Measurements from ENCODE around the gene MYO5B. TPM values are rescaled to one million over a fixed set of nuclear protein-coding genes. Genes with fewer than 3 reads are reported as not detected.

Gene MYO5B
- total RNA-seq, 4 donors from 2014 or later = 2.0 to 13.9 (median 5.3) TPM

DNA sequence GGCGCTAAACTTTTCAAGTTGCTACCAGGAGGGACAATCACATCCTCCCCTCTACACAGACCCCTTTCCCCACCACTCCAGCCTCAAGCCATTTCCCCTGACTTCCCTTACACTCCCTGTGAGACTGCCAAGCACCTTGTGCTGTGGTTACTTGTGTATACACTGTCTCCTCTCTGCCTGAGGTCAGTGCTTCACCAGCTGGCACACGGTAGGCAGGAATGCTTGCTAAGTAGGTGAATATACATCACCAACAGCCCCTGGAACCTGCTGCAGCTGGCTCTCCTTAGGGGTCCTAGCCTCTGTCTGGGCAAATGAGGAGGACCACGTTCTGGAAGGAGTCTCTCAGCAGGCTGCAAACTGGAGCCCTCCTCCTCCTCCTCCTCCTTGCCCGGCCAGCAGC is 343.3 kb downstream of the MYO5B start:
- Histone ChIP-seq H3K4me3 (no peak overlapping the region), H3K27me3 (peaks cover 0 to 57% (median 0%) of the 10 kb centered on the region in 4 donors), H3K27ac (replicated peaks in 1 of 4) (no peak overlapping the region), H3K36me3 (no peaks in the 10 kb centered on the region), H3K9me3 (no peaks in the 10 kb centered on the region), H3K4me1 (peaks cover 6 to 9% (median 7%) of the 10 kb centered on the region in 4 donors)
- WGBS = 79% methylated on average over 4 of the region's 4 CpGs
- TF ChIP-seq POLR2A (IDR thresholded peaks at IDR 0.05; ENCODE audit: low read depth) (no peak), EP300 (IDR thresholded peaks at IDR 0.05) (no peak), POLR2AphosphoS5 (IDR thresholded peaks at IDR 0.05) (no peak)
- TF ChIP-seq, protein P1, sequence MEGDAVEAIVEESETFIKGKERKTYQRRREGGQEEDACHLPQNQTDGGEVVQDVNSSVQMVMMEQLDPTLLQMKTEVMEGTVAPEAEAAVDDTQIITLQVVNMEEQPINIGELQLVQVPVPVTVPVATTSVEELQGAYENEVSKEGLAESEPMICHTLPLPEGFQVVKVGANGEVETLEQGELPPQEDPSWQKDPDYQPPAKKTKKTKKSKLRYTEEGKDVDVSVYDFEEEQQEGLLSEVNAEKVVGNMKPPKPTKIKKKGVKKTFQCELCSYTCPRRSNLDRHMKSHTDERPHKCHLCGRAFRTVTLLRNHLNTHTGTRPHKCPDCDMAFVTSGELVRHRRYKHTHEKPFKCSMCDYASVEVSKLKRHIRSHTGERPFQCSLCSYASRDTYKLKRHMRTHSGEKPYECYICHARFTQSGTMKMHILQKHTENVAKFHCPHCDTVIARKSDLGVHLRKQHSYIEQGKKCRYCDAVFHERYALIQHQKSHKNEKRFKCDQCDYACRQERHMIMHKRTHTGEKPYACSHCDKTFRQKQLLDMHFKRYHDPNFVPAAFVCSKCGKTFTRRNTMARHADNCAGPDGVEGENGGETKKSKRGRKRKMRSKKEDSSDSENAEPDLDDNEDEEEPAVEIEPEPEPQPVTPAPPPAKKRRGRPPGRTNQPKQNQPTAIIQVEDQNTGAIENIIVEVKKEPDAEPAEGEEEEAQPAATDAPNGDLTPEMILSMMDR (IDR thresholded peaks at IDR 0.05) = no peak
- no peak for DNase-seq (ENCODE audit: extremely low spot score)
- intact Hi-C loops (cut with DNase I) = no loop called here

DNA sequence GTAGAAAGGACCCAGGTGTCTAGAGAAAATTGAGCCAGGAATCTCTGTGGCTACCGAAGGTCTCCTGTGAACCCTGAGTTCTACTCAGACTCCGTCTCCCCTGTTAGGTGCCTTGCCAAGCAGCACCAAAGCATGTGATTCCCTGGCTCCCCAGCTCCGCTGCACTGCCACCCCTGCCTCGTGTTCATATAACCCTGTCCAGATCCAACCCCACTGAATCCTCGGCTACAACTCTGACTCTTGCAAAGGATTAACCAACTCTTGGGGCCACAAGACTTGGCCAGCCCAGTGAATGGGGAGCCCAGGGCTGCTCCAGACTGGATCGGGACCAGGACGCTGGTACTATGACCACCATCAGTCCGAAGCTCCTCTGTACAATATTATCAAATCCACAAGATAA is 344.3 kb downstream of the MYO5B start:
- H3K27me3 ChIP-seq = peaks cover 0 to 67% (median 0%) of the 10 kb centered on the region in 4 donors
- intact Hi-C loops (cut with DNase I) = no loop called here
- peaks cover 7 to 19% (median 17%) of the 10 kb centered on the region in 4 donors for H3K4me1 ChIP-seq
- no peak overlapping the region for H3K4me3 ChIP-seq
- H3K27ac ChIP-seq (replicated peaks in 1 of 4) = no peak overlapping the region
- H3K36me3 ChIP-seq = no peaks in the 10 kb centered on the region
- WGBS = 95% methylated on average over 8 of the region's 8 CpGs
- no peak for DNase-seq (ENCODE audit: extremely low spot score)
- TF ChIP-seq, protein P1 (IDR thresholded peaks at IDR 0.05) = no peak
- TF ChIP-seq POLR2A (IDR thresholded peaks at IDR 0.05; ENCODE audit: low read depth) (no peak), POLR2AphosphoS5 (IDR thresholded peaks at IDR 0.05) (no peak), EP300 (IDR thresholded peaks at IDR 0.05) (no peak)
- H3K9me3 ChIP-seq = no peaks in the 10 kb centered on the region

DNA sequence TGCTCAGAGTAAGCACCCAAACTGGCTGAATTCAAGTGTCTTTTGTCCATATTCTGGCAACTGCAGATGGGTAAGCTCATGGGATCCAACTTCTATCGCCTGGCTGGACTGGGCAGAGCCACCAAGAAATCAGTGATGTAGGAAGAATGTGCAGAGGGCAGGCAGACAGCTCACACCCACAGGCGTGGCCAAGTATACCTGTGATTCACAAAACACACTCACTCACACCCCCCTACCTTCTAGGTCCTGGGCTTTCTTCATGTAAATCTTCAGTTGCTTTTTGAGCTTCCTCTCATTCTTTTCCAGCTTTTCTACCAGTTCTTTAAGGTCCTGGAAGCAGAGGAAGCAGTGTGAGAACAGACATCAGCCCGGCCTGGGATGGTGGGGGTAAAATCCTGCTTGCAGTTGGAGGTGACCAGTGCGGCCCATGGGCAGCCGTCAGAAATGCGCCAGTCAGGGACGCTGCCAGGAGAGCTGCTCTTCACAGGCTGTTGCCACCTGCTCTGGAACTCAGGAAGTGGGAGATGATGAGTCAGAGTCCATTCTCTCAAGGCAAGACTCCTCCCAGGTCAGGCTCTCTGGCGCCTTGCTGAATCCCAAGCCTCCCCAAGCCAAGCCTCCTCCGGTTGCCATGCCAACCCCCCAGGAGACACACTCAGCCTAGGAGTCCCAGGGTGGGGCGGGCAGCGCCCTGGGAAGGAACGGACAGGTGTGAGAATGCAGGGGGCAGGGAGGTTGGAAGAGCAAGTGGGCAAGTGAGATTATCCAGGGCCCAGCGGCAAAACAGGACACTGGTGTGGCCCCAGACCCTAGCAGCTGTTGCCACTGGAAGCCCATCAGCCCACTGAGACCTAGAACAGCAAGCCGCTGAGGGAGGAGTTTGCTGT is 345.4 kb downstream of the MYO5B start:
- Histone ChIP-seq H3K4me1 (peaks cover 7 to 21% (median 19%) of the 10 kb centered on the region in 4 donors), H3K4me3 (no peak overlapping the region), H3K9me3 (no peaks in the 10 kb centered on the region), H3K27ac (replicated peaks in 1 of 4) (no peak overlapping the region), H3K36me3 (no peaks in the 10 kb centered on the region), H3K27me3 (peaks cover 0 to 72% (median 0%) of the 10 kb centered on the region in 4 donors)
- no peak for DNase-seq (ENCODE audit: extremely low spot score)
- intact Hi-C loops (cut with DNase I) = no loop called here
- WGBS = 55% methylated on average over 10 of the region's 14 CpGs
- no peak for TF ChIP-seq POLR2A (IDR thresholded peaks at IDR 0.05; ENCODE audit: low read depth)
- no peak for TF ChIP-seq POLR2AphosphoS5 (IDR thresholded peaks at IDR 0.05)
- TF ChIP-seq, protein P1 (IDR thresholded peaks at IDR 0.05) = no peak
- TF ChIP-seq EP300 (IDR thresholded peaks at IDR 0.05) = no peak

DNA sequence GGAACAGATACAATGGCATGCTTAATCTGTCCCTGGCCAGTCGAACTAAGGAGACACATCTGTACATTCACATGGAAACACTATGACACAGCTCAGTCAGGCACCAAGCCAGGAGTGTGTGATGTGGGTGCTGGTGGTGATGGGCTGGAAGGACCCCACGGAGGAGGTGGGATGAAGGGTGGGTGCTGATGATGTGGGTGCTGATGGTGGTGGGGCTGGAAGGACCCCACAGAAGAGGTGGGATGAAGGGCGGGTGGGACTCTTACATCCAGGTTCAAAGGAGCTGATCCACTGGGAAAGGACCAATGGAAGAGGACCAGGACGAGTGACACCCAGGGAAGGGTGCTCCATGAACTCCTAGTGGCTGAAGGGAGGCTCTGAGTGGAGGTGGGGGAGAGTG is 346.8 kb downstream of the MYO5B start:
- peaks cover 7 to 21% (median 19%) of the 10 kb centered on the region in 4 donors for H3K4me1 ChIP-seq
- intact Hi-C loops (cut with DNase I) = no loop called here
- no peak overlapping the region for H3K4me3 ChIP-seq
- DNase-seq (ENCODE audit: extremely low spot score) = no peak
- 63% methylated on average over 4 of the region's 4 CpGs for WGBS
- no peaks in the 10 kb centered on the region for H3K9me3 ChIP-seq
- peaks cover 0 to 72% (median 0%) of the 10 kb centered on the region in 4 donors for H3K27me3 ChIP-seq
- TF ChIP-seq POLR2A (IDR thresholded peaks at IDR 0.05; ENCODE audit: low read depth) = no peak
- TF ChIP-seq POLR2AphosphoS5 (IDR thresholded peaks at IDR 0.05) = no peak
- TF ChIP-seq EP300 (IDR thresholded peaks at IDR 0.05) = no peak
- TF ChIP-seq, protein P1 (IDR thresholded peaks at IDR 0.05) = no peak
- H3K36me3 ChIP-seq = no peaks in the 10 kb centered on the region
- H3K27ac ChIP-seq (replicated peaks in 1 of 4) = no peak overlapping the region

Measured in esophagus muscularis mucosa (tissue), 4 donors.